H9 (cell line): ENCODE measurements around the gene UMAD1. TPM values are rescaled to one million over a fixed set of nuclear protein-coding genes. Genes with fewer than 3 reads are reported as not detected.

Source experiments
- DNase-seq: peaks from one replicate; pipeline ENCODE4 v3.0.0-alpha.2; 2017
- H2AFZ ChIP-seq: one replicate; pipeline ENCODE4 v1.6.1; 2013; ENCODE audit warnings: mild to moderate bottlenecking, low read length, control low read depth, moderate library complexity
- H2AK5ac ChIP-seq: 2 replicates; pipeline ENCODE4 v1.6.1; 2013; ENCODE audit warnings: low read length, control low read depth, mixed read lengths; ENCODE audit not compliant: insufficient read length
- H2BK120ac ChIP-seq: one replicate; pipeline ENCODE4 v1.6.1; 2013; ENCODE audit warnings: low read depth, mild to moderate bottlenecking, low read length, control low read depth, inconsistent platforms; ENCODE audit not compliant: poor library complexity, severe bottlenecking
- H2BK12ac ChIP-seq: 2 replicates; pipeline ENCODE4 v1.6.1; 2013; ENCODE audit warnings: low read length, control low read depth, mixed read lengths, low read depth; ENCODE audit not compliant: insufficient read length
- H2BK15ac ChIP-seq: 2 replicates; pipeline ENCODE4 v1.6.1; 2013; ENCODE audit warnings: low read depth, low read length, control low read depth
- H2BK20ac ChIP-seq: one replicate; pipeline ENCODE4 v1.6.1; 2013; ENCODE audit warnings: low read depth, mild to moderate bottlenecking, low read length, control low read depth, inconsistent platforms; ENCODE audit not compliant: poor library complexity, severe bottlenecking
- H2BK5ac ChIP-seq: 2 replicates; pipeline ENCODE4 v1.6.1; 2013; ENCODE audit warnings: low read length, control low read depth, mixed read lengths; ENCODE audit not compliant: insufficient read length
- H3K14ac ChIP-seq: 2 replicates; pipeline ENCODE4 v1.6.1; 2013; ENCODE audit warnings: low read length, control low read depth; ENCODE audit not compliant: insufficient read depth
- H3K18ac ChIP-seq: 2 replicates; pipeline ENCODE4 v1.6.1; 2013; ENCODE audit warnings: low read depth, mild to moderate bottlenecking, mixed read lengths, low read length, control low read depth; ENCODE audit not compliant: insufficient read length
- H3K23ac ChIP-seq: 2 replicates; pipeline ENCODE4 v1.6.1; 2013; ENCODE audit warnings: low read length, control low read depth, mixed read lengths, low read depth; ENCODE audit not compliant: insufficient read length
- H3K23me2 ChIP-seq: 2 replicates; pipeline ENCODE4 v1.6.1; 2013; ENCODE audit warnings: low read depth, mild to moderate bottlenecking, mixed read lengths, low read length, control low read depth; ENCODE audit not compliant: insufficient read length, poor library complexity, severe bottlenecking
- H3K27ac ChIP-seq: 2 replicates; pipeline ENCODE4 v1.5.1; 2013; ENCODE audit warnings: low read length, control low read depth, mixed read lengths, low read depth; ENCODE audit not compliant: insufficient read length
- H3K27me3 ChIP-seq: 2 replicates; pipeline ENCODE4 v1.6.1; 2013; ENCODE audit warnings: low read length, control low read depth, inconsistent platforms; ENCODE audit not compliant: insufficient read depth
- H3K4ac ChIP-seq: 2 replicates; pipeline ENCODE4 v1.6.1; 2013; ENCODE audit warnings: low read depth, mild to moderate bottlenecking, control low read depth, inconsistent platforms, low read length, moderate library complexity
- H3K4me1 ChIP-seq: 2 replicates; pipeline ENCODE4 v1.6.1; 2013; ENCODE audit warnings: low read length, control low read depth, inconsistent platforms; ENCODE audit not compliant: insufficient read depth
- H3K4me2 ChIP-seq: 2 replicates; pipeline ENCODE4 v1.6.1; 2013; ENCODE audit warnings: low read length, control low read depth, mixed read lengths; ENCODE audit not compliant: insufficient read length, insufficient read depth
- H3K56ac ChIP-seq: 2 replicates; pipeline ENCODE4 v1.6.1; 2013; ENCODE audit warnings: low read depth, mild to moderate bottlenecking, mixed read lengths, low read length, control low read depth; ENCODE audit not compliant: insufficient read length
- H3K79me1 ChIP-seq: 2 replicates; pipeline ENCODE4 v1.6.1; 2013; ENCODE audit warnings: low read depth, mild to moderate bottlenecking, moderate library complexity, low read length, control low read depth, inconsistent platforms; ENCODE audit not compliant: insufficient read depth, poor library complexity, severe bottlenecking
- H3K79me2 ChIP-seq: 2 replicates; pipeline ENCODE4 v1.6.1; 2013; ENCODE audit warnings: low read length, control low read depth, inconsistent platforms; ENCODE audit not compliant: insufficient read depth
- H3K9ac ChIP-seq: 2 replicates; pipeline ENCODE4 v1.6.1; 2013; ENCODE audit warnings: low read length, control low read depth, mixed read lengths; ENCODE audit not compliant: insufficient read length; ENCODE audit errors: extremely low read depth
- H3K9me3 ChIP-seq: one replicate; pipeline ENCODE4 v1.6.1; 2013; ENCODE audit warnings: low read depth, low read length, inconsistent platforms; ENCODE audit not compliant: control insufficient read depth
- H3T11ph ChIP-seq: one replicate; pipeline ENCODE4 v1.6.1; 2013; ENCODE audit warnings: mild to moderate bottlenecking, low read length, control low read depth, inconsistent platforms
- H4K20me1 ChIP-seq: one replicate; pipeline ENCODE4 v1.6.1; 2013; ENCODE audit not compliant: control insufficient read depth, insufficient read length, insufficient read depth
- H4K5ac ChIP-seq: 2 replicates; pipeline ENCODE4 v1.6.1; 2013; ENCODE audit warnings: low read depth, mild to moderate bottlenecking, mixed read lengths, low read length, control low read depth; ENCODE audit not compliant: insufficient read length
- H4K8ac ChIP-seq: replicated peaks from 2 replicates; pipeline ENCODE4 v1.6.1; 2013; ENCODE audit warnings: low read length, control low read depth, mixed read lengths, low read depth; ENCODE audit not compliant: insufficient read length
- H4K91ac ChIP-seq: 2 replicates; pipeline ENCODE4 v1.6.1; 2013; ENCODE audit warnings: low read depth, mild to moderate bottlenecking, moderate library complexity, mixed read lengths, low read length, control low read depth; ENCODE audit not compliant: insufficient read length
- H3K27ac Mint-ChIP-seq, 3 experiments: 2 replicates in 2 of 3; 3 replicates in 1 of 3; pipeline ENCODE4 v1.8.0; 2020 to 2021; ENCODE audit warnings: mixed read lengths in 3 of 3, mild to moderate bottlenecking in 1 of 3, moderate library complexity in 1 of 3
- H3K27me3 Mint-ChIP-seq: 2 replicates; pipeline ENCODE4 v1.8.0; 2021; ENCODE audit warnings: low read depth, mild to moderate bottlenecking, moderate library complexity, mixed read lengths
- H3K36me3 Mint-ChIP-seq, 3 experiments: 2 replicates in 2 of 3; 3 replicates in 1 of 3; pipeline ENCODE4 v1.8.0; 2020 to 2021; ENCODE audit warnings: low read depth in 3 of 3, mixed read lengths in 3 of 3; ENCODE audit not compliant: insufficient read depth in 1 of 3
- H3K4me1 Mint-ChIP-seq, 2 experiments: 2 replicates each; pipeline ENCODE4 v1.8.0; 2020; ENCODE audit warnings: mixed read lengths in 2 of 2
- H3K4me3 Mint-ChIP-seq, 2 experiments: 2 replicates in 1 of 2; 3 replicates in 1 of 2; pipeline ENCODE4 v1.8.0; 2020 to 2021; ENCODE audit warnings: mild to moderate bottlenecking in 2 of 2, mixed read lengths in 2 of 2, moderate library complexity in 1 of 2
- H3K9me3 Mint-ChIP-seq, 2 experiments: 2 replicates in 1 of 2; 3 replicates in 1 of 2; pipeline ENCODE4 v1.8.0; 2020; ENCODE audit warnings: mild to moderate bottlenecking in 2 of 2, mixed read lengths in 2 of 2, moderate library complexity in 1 of 2
- total RNA-seq: library from RNA; stranded (reverse); gene quantifications from 2 replicates; pipeline ENCODE4 v1.2.1, GENCODE V29; 2021
- TF ChIP-seq, protein P1 (sequence below): fragments of 200-600 bp; sonication (generic); conservative IDR thresholded peaks from 3 replicates; pipeline ENCODE4 v1.8.0; 2021; ENCODE audit warnings: antibody characterized with exemption, mild to moderate bottlenecking

Gene UMAD1
- total RNA-seq, 1 experiment from 2014 or later, result 8.9 TPM

DNA sequence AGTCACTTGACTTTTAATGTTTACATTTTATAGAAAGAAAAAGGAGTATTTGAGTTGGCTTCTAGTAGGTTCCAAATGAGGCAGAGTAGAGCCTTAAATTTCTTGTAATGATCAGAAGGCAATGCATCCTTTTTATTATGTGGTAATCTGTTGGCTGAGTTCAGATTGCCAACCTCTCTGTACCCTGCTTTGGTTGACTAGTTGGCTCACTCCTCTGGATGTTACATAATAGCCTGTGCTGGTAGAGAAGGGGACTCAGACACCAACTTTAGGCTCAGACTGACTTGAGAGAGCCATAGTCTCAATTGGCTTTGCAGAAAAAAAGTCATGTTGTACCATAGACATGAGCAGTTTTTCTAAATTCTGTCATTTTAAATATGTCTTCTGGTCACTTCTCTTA lies 281.3 kb downstream of the UMAD1 start:
- Histone ChIP-seq H3K9ac (no peak overlapping the region), H4K8ac (no peak overlapping the region), H4K91ac (no peak overlapping the region), H3K79me1 (no peaks in the 10 kb centered on the region), H3K23me2 (no peaks in the 10 kb centered on the region), H4K5ac (no peak overlapping the region), H3K14ac (no peak overlapping the region), H3K4ac (no peak overlapping the region), H2BK5ac (no peak overlapping the region), H3K18ac (no peak overlapping the region), H2BK12ac (no peak overlapping the region), H2BK20ac (no peak overlapping the region), H3K4me2 (no peak overlapping the region), H2BK120ac (no peak overlapping the region), H3K27ac (no peak overlapping the region), H2AK5ac (no peak overlapping the region), H3K27me3 (no peaks in the 10 kb centered on the region), H3K23ac (no peak overlapping the region), H2BK15ac (no peak overlapping the region), H3K4me1 (peaks cover 7% of the 10 kb centered on the region), H3K56ac (no peak overlapping the region), H2AFZ (no peak overlapping the region), H4K20me1 (no peaks in the 10 kb centered on the region), H3K79me2 (no peaks in the 10 kb centered on the region), H3T11ph (no peak overlapping the region), H3K9me3 (no peaks in the 10 kb centered on the region)
- peaks cover 55 to 68% of the 10 kb centered on the region in 2 experiments for H3K4me1 Mint-ChIP-seq
- TF ChIP-seq, protein P1, sequence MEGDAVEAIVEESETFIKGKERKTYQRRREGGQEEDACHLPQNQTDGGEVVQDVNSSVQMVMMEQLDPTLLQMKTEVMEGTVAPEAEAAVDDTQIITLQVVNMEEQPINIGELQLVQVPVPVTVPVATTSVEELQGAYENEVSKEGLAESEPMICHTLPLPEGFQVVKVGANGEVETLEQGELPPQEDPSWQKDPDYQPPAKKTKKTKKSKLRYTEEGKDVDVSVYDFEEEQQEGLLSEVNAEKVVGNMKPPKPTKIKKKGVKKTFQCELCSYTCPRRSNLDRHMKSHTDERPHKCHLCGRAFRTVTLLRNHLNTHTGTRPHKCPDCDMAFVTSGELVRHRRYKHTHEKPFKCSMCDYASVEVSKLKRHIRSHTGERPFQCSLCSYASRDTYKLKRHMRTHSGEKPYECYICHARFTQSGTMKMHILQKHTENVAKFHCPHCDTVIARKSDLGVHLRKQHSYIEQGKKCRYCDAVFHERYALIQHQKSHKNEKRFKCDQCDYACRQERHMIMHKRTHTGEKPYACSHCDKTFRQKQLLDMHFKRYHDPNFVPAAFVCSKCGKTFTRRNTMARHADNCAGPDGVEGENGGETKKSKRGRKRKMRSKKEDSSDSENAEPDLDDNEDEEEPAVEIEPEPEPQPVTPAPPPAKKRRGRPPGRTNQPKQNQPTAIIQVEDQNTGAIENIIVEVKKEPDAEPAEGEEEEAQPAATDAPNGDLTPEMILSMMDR, result no peak
- H3K4me3 Mint-ChIP-seq, result no peak overlapping the region
- H3K27ac Mint-ChIP-seq, result no peak overlapping the region
- no peak for DNase-seq
- no peaks in the 10 kb centered on the region for H3K36me3 Mint-ChIP-seq
- no peaks in the 10 kb centered on the region for H3K9me3 Mint-ChIP-seq
- H3K27me3 Mint-ChIP-seq, result no peaks in the 10 kb centered on the region
